Kidney epithelial cell (primary cell): ENCODE measurements around the gene SORCS2. TPM values are rescaled to one million over a fixed set of nuclear protein-coding genes. Genes with fewer than 3 reads are reported as not detected.

Experiments used
- DNase-seq: peaks from one replicate; pipeline ENCODE4 v3.0.0-alpha.2; 2010; ENCODE audit warnings: low read depth
- H3K27me3 ChIP-seq: 2 replicates; pipeline ENCODE4 v1.6.0; 2011; ENCODE audit warnings: low read length; ENCODE audit not compliant: control insufficient read depth, insufficient read depth
- H3K36me3 ChIP-seq: 2 replicates; pipeline ENCODE4 v1.5.1; 2011; ENCODE audit warnings: low read length; ENCODE audit not compliant: control insufficient read depth, insufficient read depth
- H3K4me3 ChIP-seq: 2 replicates; pipeline ENCODE4 v1.5.1; 2011; ENCODE audit warnings: low read depth, mild to moderate bottlenecking, control low read depth, low read length
- CTCF ChIP-seq: IDR thresholded peaks from 2 replicates; pipeline ENCODE4 v1.5.1; 2011; ENCODE audit warnings: mild to moderate bottlenecking, moderate library complexity, low read length, control low read depth, inconsistent platforms; ENCODE audit not compliant: insufficient read depth, poor library complexity, severe bottlenecking
- total RNA-seq: library from RNA; depleted of rRNA; stranded (reverse); fragments of >200 nt; gene quantifications from 2 replicates; pipeline ENCODE4 v1.2.3, GENCODE V29; 2015

SORCS2 gene
- total RNA-seq, 1 donor from 2014 or later: 1.4 TPM

- DNase-seq: no peak
- Histone ChIP-seq H3K27me3 (peaks cover 69% of the 10 kb centered on the region), H3K4me3 (no peak overlapping the region), H3K36me3 (no peaks in the 10 kb centered on the region)
- TF ChIP-seq CTCF: no peak
Observed at GRCh38 chr4:7191546-7192251, 639 bp upstream of the SORCS2 start.

GRCh38 chr4:7193030-7193958 is 956 bp downstream of the SORCS2 start:
- H3K36me3 ChIP-seq: no peaks in the 10 kb centered on the region
- no peak for DNase-seq
- H3K4me3 ChIP-seq: peak overlapping the region; percentile 20
- no peak for TF ChIP-seq CTCF
- H3K27me3 ChIP-seq: peaks cover 56% of the 10 kb centered on the region

- peak; percentile 64 for TF ChIP-seq CTCF
- no peaks in the 10 kb centered on the region for H3K36me3 ChIP-seq
- no peak overlapping the region for H3K4me3 ChIP-seq
- peaks cover 44% of the 10 kb centered on the region for H3K27me3 ChIP-seq
- DNase-seq: no peak
Observed at GRCh38 chr4:7194251-7195140, 2.2 kb downstream of the SORCS2 start.

- peaks cover 38% of the 10 kb centered on the region for H3K27me3 ChIP-seq
- no peak overlapping the region for H3K4me3 ChIP-seq
Observed at GRCh38 chr4:7195141-7195515, 2.8 kb downstream of the SORCS2 start.

More at GRCh38 chr4:7195141-7195515, 2.8 kb downstream of the SORCS2 start:
- TF ChIP-seq CTCF: no peak
- no peaks in the 10 kb centered on the region for H3K36me3 ChIP-seq
- no peak for DNase-seq
